Measurements from ENCODE around the gene CCDC71L.

DNA sequence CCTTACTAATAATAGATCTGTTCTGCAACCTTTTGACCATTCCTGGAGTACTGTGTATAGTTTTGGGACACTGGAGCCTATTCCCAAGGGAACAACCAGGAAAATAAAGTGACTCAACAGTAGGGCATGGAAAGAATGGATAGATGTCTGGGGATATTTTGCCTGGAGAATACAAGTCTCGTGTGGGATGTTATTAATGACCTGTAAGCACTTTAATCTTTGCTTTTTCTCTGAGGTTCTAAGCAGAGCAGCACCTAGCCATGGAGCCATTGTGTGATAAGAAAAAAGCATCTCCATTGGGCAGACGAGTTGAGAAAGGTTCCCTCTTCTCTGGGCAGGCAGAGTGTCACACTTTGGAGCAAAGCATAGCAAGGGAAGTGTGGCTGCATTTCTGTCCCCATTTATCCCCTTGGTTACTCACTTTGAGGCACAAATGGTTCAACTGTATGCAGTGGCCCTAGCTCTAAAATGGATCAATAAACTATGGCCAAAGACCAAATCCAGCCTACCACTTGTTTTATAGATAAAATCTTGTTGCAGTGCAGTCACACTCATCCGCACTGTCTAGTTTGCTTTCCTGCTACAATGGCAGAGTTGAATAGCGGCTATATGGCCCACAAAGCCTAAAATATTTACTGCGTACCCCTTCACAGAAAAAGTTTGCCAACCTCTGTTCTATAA lies 21.0 kb upstream of the CCDC71L start:
- TF ChIP-seq, protein P1, sequence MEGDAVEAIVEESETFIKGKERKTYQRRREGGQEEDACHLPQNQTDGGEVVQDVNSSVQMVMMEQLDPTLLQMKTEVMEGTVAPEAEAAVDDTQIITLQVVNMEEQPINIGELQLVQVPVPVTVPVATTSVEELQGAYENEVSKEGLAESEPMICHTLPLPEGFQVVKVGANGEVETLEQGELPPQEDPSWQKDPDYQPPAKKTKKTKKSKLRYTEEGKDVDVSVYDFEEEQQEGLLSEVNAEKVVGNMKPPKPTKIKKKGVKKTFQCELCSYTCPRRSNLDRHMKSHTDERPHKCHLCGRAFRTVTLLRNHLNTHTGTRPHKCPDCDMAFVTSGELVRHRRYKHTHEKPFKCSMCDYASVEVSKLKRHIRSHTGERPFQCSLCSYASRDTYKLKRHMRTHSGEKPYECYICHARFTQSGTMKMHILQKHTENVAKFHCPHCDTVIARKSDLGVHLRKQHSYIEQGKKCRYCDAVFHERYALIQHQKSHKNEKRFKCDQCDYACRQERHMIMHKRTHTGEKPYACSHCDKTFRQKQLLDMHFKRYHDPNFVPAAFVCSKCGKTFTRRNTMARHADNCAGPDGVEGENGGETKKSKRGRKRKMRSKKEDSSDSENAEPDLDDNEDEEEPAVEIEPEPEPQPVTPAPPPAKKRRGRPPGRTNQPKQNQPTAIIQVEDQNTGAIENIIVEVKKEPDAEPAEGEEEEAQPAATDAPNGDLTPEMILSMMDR (conservative IDR thresholded peaks at IDR 0.05 in 1 of 2, IDR thresholded peaks at IDR 0.05 in 1 of 2; ENCODE audit: low read depth in 1 of 2, low read length in 2 of 2), result no peak
- no peak for TF ChIP-seq EZH2 (IDR thresholded peaks at IDR 0.05; ENCODE audit: low read length, missing control alignments)
